ENCODE measurements around the gene MEIS1. TPM values are rescaled to one million over a fixed set of nuclear protein-coding genes. Genes with fewer than 3 reads are reported as not detected.

The MEIS1 gene
- total and polyA plus RNA-seq, 2 of the 8 experiments (the other 6 are each of a cell fraction or from before 2014, with no cell fraction given) = 0.17 to 1.2 TPM

GRCh38 chr2:66445925-66446871 is 11.3 kb downstream of the MEIS1 start:
- no peak overlapping the region; the same call in 1 of the 2 replicates for H2BK5ac ChIP-seq (ENCODE audit: low read depth, low read length)
- H2AK5ac ChIP-seq (ENCODE audit: low read depth, low read length) = no peak overlapping the region
- peaks cover 6 to 8% of the 10 kb centered on the region in 2 experiments for H4K20me1 ChIP-seq (replicated peaks in 1 of 2; ENCODE audit: control insufficient read depth in 1 of 2, insufficient read depth in 2 of 2, low read length in 2 of 2)
- no peaks in the 10 kb centered on the region for H3K36me3 ChIP-seq (ENCODE audit: control insufficient read depth in 2 of 4, insufficient read depth in 4 of 4, low read length in 3 of 4)
- no peak overlapping the region for H3K4ac ChIP-seq (replicated peaks; ENCODE audit: insufficient read length, low read depth, low read length)
- H3K4me2 ChIP-seq (ENCODE audit: insufficient read depth in 1 of 2, low read depth in 2 of 2, low read length in 2 of 2) = peak overlapping the region; percentile 81 to 89
- no peak overlapping the region for H3K9ac ChIP-seq (replicated peaks in 1 of 4; ENCODE audit: extremely low read depth in 1 of 4, low read depth in 3 of 4, low read length in 3 of 4)
- no peak overlapping the region for H2BK20ac ChIP-seq (ENCODE audit: low read length)
- ChIA-PET POLR2A (ENCODE audit: partially characterized antibody) (interaction anchor here (0.5 to 1.4 kb wide), 3 partner anchors 9 to 953 kb away, joined by 3 to 6 read pairs (median 3); partner anchors contain the start of gene MEIS1), CTCF (ENCODE audit: partially characterized antibody) (interaction anchor here (0.7 to 5.5 kb wide), 16 partner anchors 9 to 724 kb away, joined by 3 to 48 read pairs (median 4); partner anchors contain the start of gene MEIS1)
- no peak for FAIRE-seq
- H2BK12ac ChIP-seq (ENCODE audit: low read depth, low read length) = peak overlapping the region; percentile 94; the same call in 1 of the 2 replicates
- WGBS, 2 experiments (ENCODE audit: extremely low coverage in 1 of 2, insufficient coverage in 1 of 2, insufficient read length in 1 of 2, insufficient replicate concordance in 2 of 2, low coverage in 1 of 2, low lambda C conversion rate in 2 of 2, missing lambda C conversion rate in 1 of 2) = 3% methylated on average over 56 of the region's 66 CpGs; no CpG with 5 or more reads in 1 of the 2 experiments
- no peak overlapping the region for H2BK15ac ChIP-seq (ENCODE audit: low read length)
- H3K9me3 ChIP-seq (ENCODE audit: insufficient read depth in 2 of 2, low read depth in 1 of 2, low read length in 1 of 2) = no peaks in the 10 kb centered on the region
- no peak overlapping the region for H4K91ac ChIP-seq (replicated peaks; ENCODE audit: insufficient read length, low read length)
- no peak overlapping the region for H3K23ac ChIP-seq (ENCODE audit: insufficient read length)
- H4K8ac ChIP-seq (ENCODE audit: extremely low read depth, insufficient read depth, low read length) = no peak overlapping the region
- H3K4me1 ChIP-seq (replicated peaks in 1 of 4; ENCODE audit: control insufficient read depth in 3 of 4, insufficient read depth in 4 of 4, low read length in 3 of 4) = peaks cover 9 to 31% (median 13%) of the 10 kb centered on the region in 4 experiments
- H3K4me3 ChIP-seq (ENCODE audit: extremely low read depth in 1 of 4, insufficient read depth in 2 of 4, low read depth in 3 of 4, low read length in 4 of 4) = peak overlapping the region; percentile 16 to 63 (median 34)
- DNase-seq (ENCODE audit: low read depth in 1 of 2, low spot score in 2 of 2) = peak in 1 of 2 experiments; percentile 72
- H3K18ac ChIP-seq (ENCODE audit: extremely low read depth, low read length) = no peak overlapping the region; the same call in 1 of the 2 replicates
- H4K5ac ChIP-seq (ENCODE audit: insufficient read length, low read depth, low read length) = no peak overlapping the region
- H2BK120ac ChIP-seq (replicated peaks; ENCODE audit: low read depth, low read length) = no peak overlapping the region
- H3K14ac ChIP-seq (ENCODE audit: insufficient read length) = no peak overlapping the region
- H2AFZ ChIP-seq (ENCODE audit: low read length) = no peak overlapping the region
- H3K27ac ChIP-seq (ENCODE audit: low read depth, low read length) = no peak overlapping the region
- no peaks in the 10 kb centered on the region for H3K79me1 ChIP-seq (ENCODE audit: low read depth, low read length)
- H3K79me2 ChIP-seq (ENCODE audit: control insufficient read depth in 1 of 2, insufficient read depth in 2 of 2, low read length in 2 of 2) = no peaks in the 10 kb centered on the region
- peaks cover 37 to 67% (median 53%) of the 10 kb centered on the region in 4 experiments for H3K27me3 ChIP-seq (replicated peaks in 1 of 4; ENCODE audit: control insufficient read depth in 3 of 4, extremely low read depth in 1 of 4, insufficient read depth in 3 of 4, low read length in 3 of 4)
- peaks cover 9% of the 10 kb centered on the region; the same call in 1 of the 2 replicates for H3K23me2 ChIP-seq (ENCODE audit: low read depth, low read length)
- no peak overlapping the region for H3K56ac ChIP-seq (replicated peaks; ENCODE audit: insufficient read length, low read depth, low read length)
- TF ChIP-seq, protein P1, sequence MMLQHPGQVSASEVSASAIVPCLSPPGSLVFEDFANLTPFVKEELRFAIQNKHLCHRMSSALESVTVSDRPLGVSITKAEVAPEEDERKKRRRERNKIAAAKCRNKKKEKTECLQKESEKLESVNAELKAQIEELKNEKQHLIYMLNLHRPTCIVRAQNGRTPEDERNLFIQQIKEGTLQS (IDR thresholded peaks at IDR 0.05; ENCODE audit: insufficient read depth, low read depth, low read length) = no peak
- TF ChIP-seq RNF2 (IDR thresholded peaks at IDR 0.05; ENCODE audit: borderline replicate concordance, low read depth, low read length, missing control alignments, poor library complexity, severe bottlenecking) = peak; percentile 38
- TF ChIP-seq SIX5 (IDR thresholded peaks at IDR 0.05; ENCODE audit: low read depth, low read length) = no peak
- no peak for TF ChIP-seq POLR2AphosphoS5 (IDR thresholded peaks at IDR 0.05; ENCODE audit: low read depth, low read length)
- no peak for TF ChIP-seq NANOG (IDR thresholded peaks at IDR 0.05; ENCODE audit: insufficient read depth, low read depth, low read length, poor library complexity, severe bottlenecking)
- TF ChIP-seq RXRA (IDR thresholded peaks at IDR 0.05; ENCODE audit: insufficient read depth, low read depth, low read length) = no peak
- peak; percentile 62 for TF ChIP-seq KDM4A (IDR thresholded peaks at IDR 0.05; ENCODE audit: low read depth, low read length, severe bottlenecking)
- no peak for TF ChIP-seq MAFK (IDR thresholded peaks at IDR 0.05; ENCODE audit: low read depth, low read length)
- TF ChIP-seq SRF (IDR thresholded peaks at IDR 0.05; ENCODE audit: low read depth, low read length) = no peak
- no peak for TF ChIP-seq SP2 (IDR thresholded peaks at IDR 0.05; ENCODE audit: low read length)

Data from H1 (cell line).